Duodenal mucosa (tissue), 2 donors: Measurements from ENCODE around the gene C2.
"Not testable (repeated sequence)": the region's sequence is repeated elsewhere in the genome, so short reads cannot be mapped to it uniquely, and the experiment has no call there.

ENCODE experiments used
- H3K27ac ChIP-seq: one replicate; pipeline ENCODE4 v1.7.0; 2013; ENCODE audit warnings: low read depth, low read length
- H3K27me3 ChIP-seq, 2 donors: one replicate each; pipeline ENCODE4 v1.7.0; 2013; ENCODE audit warnings: low read length in 2 of 2, control low read depth in 1 of 2; ENCODE audit not compliant: insufficient read depth in 2 of 2, control insufficient read depth in 1 of 2
- H3K36me3 ChIP-seq, 2 donors: one replicate each; pipeline ENCODE4 v1.7.0; 2013; ENCODE audit warnings: low read length in 2 of 2, control low read depth in 1 of 2; ENCODE audit not compliant: insufficient read depth in 2 of 2, control insufficient read depth in 1 of 2
- H3K4me1 ChIP-seq, 2 donors: one replicate each; pipeline ENCODE4 v1.7.0; 2013; ENCODE audit warnings: low read length in 2 of 2, control low read depth in 1 of 2; ENCODE audit not compliant: insufficient read depth in 2 of 2, control insufficient read depth in 1 of 2
- H3K4me3 ChIP-seq, 2 donors: one replicate each; pipeline ENCODE4 v1.7.0; 2013; ENCODE audit warnings: low read length in 2 of 2, low read depth in 1 of 2
- H3K9ac ChIP-seq, 2 donors: one replicate each; pipeline ENCODE4 v1.7.0; 2013; ENCODE audit warnings: low read length in 2 of 2, low read depth in 1 of 2
- H3K9me3 ChIP-seq, 2 donors: one replicate each; pipeline ENCODE4 v1.7.0; 2013; ENCODE audit warnings: low read length in 2 of 2, control low read depth in 1 of 2; ENCODE audit not compliant: control insufficient read depth in 1 of 2

The C2 gene

GRCh38 chr6:31972709-31973350 lies 45.3 kb downstream of the C2 start:
- Histone ChIP-seq H3K27me3 (no peaks in the 10 kb centered on the region), H3K36me3 (peaks cover 11 to 27% of the 10 kb centered on the region in 2 donors), H3K4me1 (peaks cover 24 to 29% of the 10 kb centered on the region in 2 donors), H3K4me3 (peak overlapping the region; percentile 90 to 93), H3K9me3 (no peaks in the 10 kb centered on the region), H3K27ac (peak overlapping the region; percentile 99), H3K9ac (peak overlapping the region; percentile 94 to 96)

DNA sequence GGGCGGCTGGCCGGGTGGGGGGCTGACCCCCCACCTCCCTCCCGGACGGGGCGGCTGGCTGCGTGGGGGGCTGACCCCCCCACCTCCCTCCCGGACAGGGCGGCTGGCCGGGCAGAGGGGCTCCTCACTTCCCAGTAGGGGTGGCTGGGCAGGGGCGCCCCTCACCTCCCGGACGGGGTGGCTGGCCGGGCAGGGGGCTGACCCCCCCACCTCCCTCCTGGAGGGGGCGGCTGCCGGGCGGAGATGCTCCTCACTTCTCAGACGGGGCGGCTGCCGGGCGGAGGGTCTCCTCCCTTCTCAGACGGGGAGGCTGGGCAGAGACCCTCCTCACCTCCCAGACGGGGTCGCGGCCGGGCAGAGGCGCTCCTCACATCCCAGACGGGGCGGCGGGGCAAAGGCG lies 48.5 kb downstream of the C2 start:
- not testable (repeated sequence) for H3K27ac ChIP-seq, H3K4me3 ChIP-seq, H3K9ac ChIP-seq, H3K27me3 ChIP-seq, H3K9me3 ChIP-seq
- Histone ChIP-seq H3K4me1 (peaks cover 15 to 17% of the 10 kb centered on the region in 2 donors), H3K36me3 (peaks cover 5 to 12% of the 10 kb centered on the region in 2 donors)

DNA sequence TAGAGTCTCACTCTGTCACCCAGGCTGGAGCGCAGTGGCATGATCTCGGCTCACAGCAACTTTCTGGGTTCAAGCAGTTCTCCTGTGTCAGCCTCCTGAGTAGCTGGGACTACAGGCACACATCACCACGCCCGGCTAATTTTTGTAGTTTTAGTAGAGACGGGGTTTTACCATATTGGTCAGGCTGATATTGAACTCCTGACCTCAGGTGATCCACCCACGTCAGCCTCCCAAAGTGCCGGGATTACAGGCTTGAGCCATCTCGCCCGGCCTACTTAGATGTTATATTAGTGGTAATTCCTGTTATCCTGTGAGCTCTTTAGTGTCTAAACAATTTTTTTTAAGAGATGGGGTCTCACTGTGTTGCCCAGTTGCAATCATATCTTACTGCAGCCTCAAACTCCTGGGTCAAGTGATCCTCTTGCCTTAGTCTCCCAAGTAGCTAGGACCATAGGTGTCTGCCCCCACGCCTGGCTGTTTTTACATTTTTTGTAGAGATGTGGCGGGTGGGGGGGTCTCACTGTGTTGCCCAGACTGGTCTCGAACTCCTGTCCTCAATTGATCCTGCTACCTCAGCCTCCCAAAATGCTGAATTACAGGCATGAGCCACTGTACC lies 50.4 kb downstream of the C2 start:
- Histone ChIP-seq H3K9ac (no peak overlapping the region), H3K27ac (no peak overlapping the region), H3K4me3 (no peak overlapping the region), H3K4me1 (peaks cover 5 to 6% of the 10 kb centered on the region in 2 donors), H3K36me3 (peaks cover 5 to 12% of the 10 kb centered on the region in 2 donors), H3K27me3 (no peaks in the 10 kb centered on the region), H3K9me3 (no peaks in the 10 kb centered on the region)

DNA sequence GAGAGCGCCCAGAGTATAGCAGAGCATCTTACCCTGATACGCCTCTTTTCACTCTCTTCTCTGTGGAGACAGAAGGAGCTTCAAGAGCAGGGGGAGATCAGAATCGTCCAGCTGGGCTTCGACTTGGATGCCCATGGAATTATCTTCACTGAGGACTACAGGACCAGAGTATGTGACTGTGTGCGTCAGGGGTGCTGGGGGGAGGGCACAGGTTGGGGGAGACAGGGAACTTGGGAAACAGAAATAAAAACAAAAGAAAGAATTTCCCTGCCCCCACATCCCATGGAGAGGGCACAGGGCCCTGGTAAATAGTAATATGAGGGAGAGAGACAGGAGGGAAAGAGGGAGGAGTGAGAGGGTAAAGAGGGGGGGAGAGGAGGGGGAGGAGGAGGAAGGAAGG lies 51.3 kb downstream of the C2 start:
- H3K9me3 ChIP-seq, result no peaks in the 10 kb centered on the region
- no peak overlapping the region for H3K27ac ChIP-seq
- no peaks in the 10 kb centered on the region for H3K4me1 ChIP-seq
- no peaks in the 10 kb centered on the region for H3K27me3 ChIP-seq
- no peak overlapping the region for H3K9ac ChIP-seq
- no peak overlapping the region for H3K4me3 ChIP-seq
- H3K36me3 ChIP-seq, result peaks cover 5 to 12% of the 10 kb centered on the region in 2 donors

- Histone ChIP-seq H3K36me3 (peaks cover 5 to 12% of the 10 kb centered on the region in 2 donors), H3K9me3 (no peaks in the 10 kb centered on the region), H3K4me3 (no peak overlapping the region), H3K27ac (no peak overlapping the region), H3K27me3 (no peaks in the 10 kb centered on the region), H3K4me1 (no peaks in the 10 kb centered on the region), H3K9ac (no peak overlapping the region)
These were observed 51.9 kb downstream of the C2 start for GRCh38 chr6:31979238-31979898.

GRCh38 chr6:31980195-31980876 lies 52.8 kb downstream of the C2 start:
- H3K4me3 ChIP-seq, H3K27ac ChIP-seq, H3K27me3 ChIP-seq, H3K9ac ChIP-seq, H3K9me3 ChIP-seq, H3K4me1 ChIP-seq: not testable (repeated sequence)
- H3K36me3 ChIP-seq, result peaks cover 5 to 12% of the 10 kb centered on the region in 2 donors

- not testable (repeated sequence) for H3K27ac ChIP-seq, H3K4me3 ChIP-seq, H3K4me1 ChIP-seq, H3K27me3 ChIP-seq, H3K9me3 ChIP-seq, H3K9ac ChIP-seq
- peaks cover 5 to 12% of the 10 kb centered on the region in 2 donors for H3K36me3 ChIP-seq
These were observed 53.5 kb downstream of the C2 start for GRCh38 chr6:31980998-31981397.

GRCh38 chr6:31981744-31982143 lies 54.2 kb downstream of the C2 start, which contains the start of gene C4A:
C4A (plus strand) TSS chr6:31982057; CDS start chr6:31982108, 51 bp downstream.
- H3K4me3 ChIP-seq, H3K9ac ChIP-seq: not testable (repeated sequence)

GRCh38 chr6:31989363-31989762 lies 61.8 kb downstream of the C2 start:
- not testable (repeated sequence) for H3K9me3 ChIP-seq, H3K27me3 ChIP-seq, H3K27ac ChIP-seq, H3K4me3 ChIP-seq, H3K4me1 ChIP-seq, H3K9ac ChIP-seq, H3K36me3 ChIP-seq

More at GRCh38 chr6:31981744-31982143, 54.2 kb downstream of the C2 start, which contains the start of gene C4A:
- H3K36me3 ChIP-seq, result peaks cover 5 to 12% of the 10 kb centered on the region in 2 donors
- not testable (repeated sequence) for H3K27me3 ChIP-seq, H3K4me1 ChIP-seq, H3K9me3 ChIP-seq, H3K27ac ChIP-seq

DNA sequence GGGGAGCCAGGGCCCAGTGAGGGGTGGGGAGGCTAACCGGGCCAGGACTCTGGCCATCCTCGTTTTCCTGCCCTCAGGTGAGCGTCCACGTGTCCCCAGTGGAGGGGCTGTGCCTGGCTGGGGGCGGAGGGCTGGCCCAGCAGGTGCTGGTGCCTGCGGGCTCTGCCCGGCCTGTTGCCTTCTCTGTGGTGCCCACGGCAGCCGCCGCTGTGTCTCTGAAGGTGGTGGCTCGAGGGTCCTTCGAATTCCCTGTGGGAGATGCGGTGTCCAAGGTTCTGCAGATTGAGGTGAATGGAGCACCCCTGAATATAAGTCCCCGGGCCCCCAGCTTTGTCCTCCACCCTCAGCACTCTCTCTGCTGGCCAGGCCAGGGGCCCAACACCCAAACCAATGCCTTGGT lies 66.9 kb downstream of the C2 start:
- not testable (repeated sequence) for H3K36me3 ChIP-seq, H3K4me1 ChIP-seq, H3K27me3 ChIP-seq, H3K9me3 ChIP-seq, H3K4me3 ChIP-seq, H3K9ac ChIP-seq, H3K27ac ChIP-seq
